NCI-H774 (cell line): Measurements from ENCODE around the gene RHOG.
"Not testable (repeated sequence)": the region's sequence is repeated elsewhere in the genome, so short reads cannot be mapped to it uniquely, and the experiment has no call there.

Source experiments
- DNase-seq: peaks from one replicate; lab custom pipeline; 2025; lab: John Stamatoyannopoulos, UW

The RHOG gene

DNA sequence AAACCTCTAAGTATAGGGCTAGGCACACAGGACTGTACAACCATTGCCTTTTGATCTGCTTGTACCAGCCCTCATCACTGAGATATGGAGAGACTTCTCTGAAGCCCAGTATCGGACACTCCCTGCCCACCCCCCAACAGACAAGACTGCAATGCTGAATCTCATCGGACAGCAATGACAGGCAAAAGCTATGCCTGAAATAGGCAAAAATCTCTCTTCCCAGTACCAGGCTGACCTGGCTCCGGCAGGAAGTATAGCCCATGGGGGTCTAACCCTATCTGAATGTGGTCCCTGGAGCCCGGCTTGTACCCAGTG lies 6.5 kb downstream of the RHOG start:
- no peak for DNase-seq

DNA sequence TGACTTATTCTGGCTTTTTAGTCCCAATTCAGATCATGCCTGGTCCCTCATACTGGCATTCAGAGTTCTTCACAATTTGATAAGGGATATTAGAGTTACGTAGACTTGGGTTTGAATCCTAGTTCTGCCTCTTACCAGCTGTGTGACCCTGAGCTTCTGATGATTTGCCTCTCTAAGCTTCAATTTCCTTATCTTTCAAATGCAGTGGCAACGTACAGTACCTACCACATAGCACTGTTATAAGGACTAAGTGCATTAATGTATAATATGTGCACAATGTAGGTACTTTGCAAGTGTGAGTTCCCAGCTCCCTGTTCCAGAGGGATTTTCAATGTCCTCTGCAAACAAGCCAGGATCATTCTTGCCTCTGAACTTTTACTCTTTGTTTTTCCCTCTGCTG lies 7.3 kb downstream of the RHOG start:
- DNase-seq = no peak

DNA sequence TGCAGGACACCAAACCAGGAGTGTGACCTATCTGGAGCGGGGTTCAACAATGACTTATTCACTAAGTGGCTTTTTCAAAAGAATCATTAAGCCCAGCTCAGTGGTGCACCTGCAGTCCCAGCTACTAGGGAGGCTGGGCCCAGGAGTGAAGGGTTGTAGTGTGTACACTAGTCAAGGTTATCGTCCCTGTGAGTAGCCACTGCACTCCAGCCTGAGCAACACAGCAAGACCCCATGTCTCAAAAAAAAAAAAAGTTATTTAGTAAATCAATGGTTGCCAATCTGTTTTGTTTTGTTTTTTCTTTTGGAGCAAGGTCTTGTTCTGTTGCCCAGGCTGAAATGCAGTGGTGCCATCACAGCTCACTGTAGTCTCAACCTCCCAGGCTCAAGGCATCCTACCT lies 7.9 kb downstream of the RHOG start:
- DNase-seq = no peak

DNA sequence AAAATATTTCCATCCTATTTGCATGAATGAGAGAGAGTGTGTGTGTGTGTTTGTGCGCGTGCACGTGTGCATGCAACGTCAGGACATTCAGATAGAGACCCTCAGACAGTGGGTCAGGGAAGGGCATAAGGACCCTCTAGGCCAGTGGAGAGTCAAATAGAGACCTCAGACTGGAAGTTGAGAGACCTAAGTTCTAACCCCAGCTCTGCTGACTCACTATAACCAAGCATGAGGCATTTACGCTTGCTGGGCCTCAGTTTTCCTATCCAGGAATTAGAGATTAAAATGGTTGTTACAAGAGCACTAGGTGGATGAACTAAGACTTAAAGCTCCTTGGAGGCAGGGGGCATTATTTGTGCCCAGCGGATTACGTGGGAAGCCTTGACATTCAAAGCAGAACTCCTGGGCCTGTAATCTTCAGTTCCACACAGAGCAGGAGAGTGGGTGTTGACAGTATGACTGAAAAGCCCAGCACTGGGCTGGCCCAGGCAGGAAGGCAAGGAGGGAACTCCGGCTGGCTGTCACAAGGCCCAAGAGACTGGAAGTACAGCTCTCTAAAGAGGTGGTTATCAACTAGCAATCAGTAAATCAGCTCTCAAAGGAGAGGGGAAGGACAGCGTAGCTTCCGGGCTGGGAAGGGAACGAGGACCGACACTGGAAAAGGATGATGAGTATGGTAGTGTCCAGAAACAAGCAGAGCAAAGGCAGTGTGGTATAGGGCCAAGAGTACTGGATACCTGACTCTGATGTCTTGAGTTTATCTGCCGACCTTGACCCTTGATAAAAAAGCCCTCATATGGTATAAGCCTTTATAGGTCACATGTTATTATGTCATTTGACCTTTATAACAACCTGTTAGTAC lies 9.2 kb downstream of the RHOG start:
- no peak for DNase-seq

DNA sequence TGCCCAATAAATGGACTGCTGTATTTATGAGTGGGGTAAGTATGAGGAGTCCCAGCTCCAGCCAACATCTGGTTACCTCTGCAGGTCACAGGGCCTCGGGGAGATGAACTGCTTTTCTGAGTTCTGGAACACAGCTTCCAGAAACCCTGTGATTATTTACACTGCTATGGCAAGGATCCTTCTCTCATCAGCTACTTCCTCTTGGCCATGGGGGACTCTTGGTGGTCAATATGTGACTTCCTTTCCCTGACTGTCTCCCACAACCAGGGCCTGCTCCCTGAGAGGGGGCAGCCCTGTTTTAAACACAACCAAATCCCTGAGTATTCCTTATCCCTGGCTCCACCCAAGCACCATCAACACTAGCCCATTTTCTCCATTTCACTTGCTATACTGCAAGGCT lies 10.0 kb downstream of the RHOG start:
- no peak for DNase-seq

DNA sequence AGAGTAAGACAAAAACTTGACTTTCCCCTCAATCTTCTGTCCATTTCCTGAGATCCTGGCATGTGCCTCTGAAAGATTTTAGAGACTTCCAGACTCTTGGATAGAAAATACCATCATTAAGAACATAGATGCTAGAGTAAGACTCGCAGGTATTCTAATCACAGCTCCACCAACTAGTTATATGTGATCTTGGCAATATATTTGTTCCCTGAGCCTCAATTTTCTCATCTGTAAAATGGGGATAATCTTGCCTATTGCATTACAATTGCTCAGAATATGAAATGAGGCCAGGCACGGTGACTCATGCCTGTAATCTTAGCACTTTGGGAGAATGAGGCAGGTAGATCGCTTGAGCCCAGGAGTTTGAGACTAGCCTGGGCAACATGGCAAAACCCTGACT lies 10.7 kb downstream of the RHOG start:
- DNase-seq = no peak

DNA sequence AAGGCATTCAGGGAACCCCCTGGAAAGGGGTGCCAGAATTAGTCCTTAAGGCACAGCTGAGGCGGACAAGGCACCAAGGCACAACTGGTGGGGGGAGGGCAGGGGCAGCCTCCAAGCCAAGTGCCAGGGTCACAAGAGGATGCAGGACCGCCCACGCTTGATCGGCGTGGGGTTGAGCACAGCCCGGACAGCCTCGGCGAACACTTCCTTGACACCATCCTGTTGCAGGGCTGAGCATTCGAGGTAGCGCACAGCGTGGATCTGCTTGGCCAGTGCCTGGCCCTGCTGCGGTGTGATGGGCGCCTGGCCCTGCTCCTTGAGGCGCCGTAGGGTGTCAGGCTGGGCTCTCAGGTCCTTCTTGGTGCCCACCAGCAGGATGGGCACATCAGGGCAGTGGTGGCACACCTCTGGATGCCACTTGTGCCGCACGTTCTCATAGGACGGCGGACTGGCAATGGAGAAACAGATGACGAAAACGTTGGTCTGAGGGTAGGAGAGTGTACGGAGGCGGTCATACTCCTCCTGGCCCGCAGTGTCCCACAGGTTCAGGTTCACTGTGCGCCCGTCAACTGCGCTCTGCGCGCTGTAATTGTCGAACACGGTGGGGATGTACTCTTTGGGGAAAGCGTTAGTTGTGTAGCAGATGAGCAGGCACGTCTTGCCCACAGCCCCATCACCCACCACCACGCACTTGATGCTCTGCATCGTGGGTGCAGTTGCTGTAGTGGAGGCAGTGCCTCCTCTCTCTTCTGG lies 13.1 kb downstream of the RHOG start:
- no peak for DNase-seq

DNA sequence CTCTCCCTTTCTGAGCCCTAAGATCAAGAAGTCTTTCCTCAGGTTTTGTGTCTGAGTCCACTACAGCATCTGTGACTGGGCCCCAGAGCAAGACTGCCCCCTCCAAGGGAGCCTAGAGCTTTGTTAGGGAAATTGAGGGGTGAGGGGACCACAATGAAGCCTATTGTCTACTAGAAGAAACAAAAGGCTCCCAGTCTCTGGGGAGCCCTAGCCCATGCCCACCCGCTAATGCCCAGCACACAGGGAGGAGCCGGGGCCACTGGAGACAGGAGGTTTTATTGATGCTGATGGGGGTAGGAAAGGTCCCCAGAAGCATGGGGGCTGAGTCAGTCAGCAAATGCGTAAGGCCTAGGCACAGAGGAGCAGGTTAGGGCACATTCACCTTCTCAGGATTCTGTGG lies 14.0 kb downstream of the RHOG start:
- DNase-seq = no peak

DNA sequence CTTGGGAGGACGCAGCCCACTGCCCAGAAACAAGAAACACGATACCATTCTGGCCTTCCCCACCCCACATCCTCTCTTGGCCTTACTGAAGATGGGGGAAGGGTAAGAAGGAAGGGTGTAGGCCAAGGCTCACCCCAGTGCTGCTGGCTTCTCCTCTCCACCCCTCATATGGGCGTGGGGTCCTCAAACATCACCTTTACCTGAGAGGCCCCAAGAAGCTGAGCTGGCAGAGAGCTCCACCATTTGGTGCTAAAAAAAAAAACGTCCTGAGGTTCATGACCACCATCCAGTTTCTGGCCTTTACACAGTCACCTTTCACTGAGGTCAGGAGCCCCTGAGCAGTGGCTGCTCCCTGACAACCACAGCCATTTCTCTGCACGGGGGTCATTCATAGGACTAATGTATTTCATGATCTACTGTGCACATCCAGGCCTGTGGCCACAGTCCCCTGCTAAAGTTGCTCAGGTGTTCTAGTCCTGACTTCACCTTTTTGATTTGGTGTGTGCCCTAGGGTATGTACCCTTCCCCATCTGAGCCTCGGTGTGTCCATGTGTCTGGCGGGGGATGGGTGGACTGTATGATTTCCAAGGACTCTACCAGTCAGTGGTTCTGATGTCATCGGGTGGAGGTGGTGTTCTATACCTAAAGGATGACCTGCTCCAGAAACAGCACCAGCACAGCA lies 15.1 kb downstream of the RHOG start:
- no peak for DNase-seq

DNA sequence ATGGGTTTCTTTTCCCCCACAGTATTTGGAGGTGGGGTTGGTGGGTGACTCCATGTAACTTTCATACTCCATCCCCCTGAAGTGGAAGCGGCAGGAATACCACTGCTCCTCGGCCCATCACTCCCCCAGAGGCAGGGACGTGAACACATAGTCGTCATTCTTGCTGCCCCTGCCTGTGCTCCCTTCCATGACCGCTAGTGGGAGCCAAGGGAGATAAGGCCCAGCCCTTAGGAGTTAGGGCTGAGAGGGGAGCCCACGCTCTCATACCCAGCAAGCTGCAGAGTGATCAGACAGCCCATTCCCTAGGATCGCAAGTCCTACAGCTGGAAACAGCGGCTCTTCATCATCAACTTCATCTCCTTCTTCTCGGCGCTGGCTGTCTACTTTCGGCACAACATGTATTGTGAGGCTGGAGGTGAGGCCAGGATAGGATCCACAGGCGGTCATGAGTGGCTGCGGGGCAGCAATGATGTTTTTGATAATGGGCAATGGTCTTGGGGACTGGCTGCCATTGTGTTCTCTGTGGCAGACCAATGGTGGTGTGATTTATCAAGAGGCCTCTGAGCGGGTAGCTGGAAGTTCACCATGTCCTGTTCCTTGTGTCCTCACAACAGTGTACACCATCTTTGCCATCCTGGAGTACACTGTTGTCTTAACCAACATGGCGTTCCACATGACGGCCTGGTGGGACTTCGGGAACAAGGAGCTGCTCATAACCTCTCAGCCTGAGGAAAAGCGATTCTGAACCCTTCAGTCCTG lies 15.9 kb downstream of the RHOG start:
- DNase-seq = no peak

DNA sequence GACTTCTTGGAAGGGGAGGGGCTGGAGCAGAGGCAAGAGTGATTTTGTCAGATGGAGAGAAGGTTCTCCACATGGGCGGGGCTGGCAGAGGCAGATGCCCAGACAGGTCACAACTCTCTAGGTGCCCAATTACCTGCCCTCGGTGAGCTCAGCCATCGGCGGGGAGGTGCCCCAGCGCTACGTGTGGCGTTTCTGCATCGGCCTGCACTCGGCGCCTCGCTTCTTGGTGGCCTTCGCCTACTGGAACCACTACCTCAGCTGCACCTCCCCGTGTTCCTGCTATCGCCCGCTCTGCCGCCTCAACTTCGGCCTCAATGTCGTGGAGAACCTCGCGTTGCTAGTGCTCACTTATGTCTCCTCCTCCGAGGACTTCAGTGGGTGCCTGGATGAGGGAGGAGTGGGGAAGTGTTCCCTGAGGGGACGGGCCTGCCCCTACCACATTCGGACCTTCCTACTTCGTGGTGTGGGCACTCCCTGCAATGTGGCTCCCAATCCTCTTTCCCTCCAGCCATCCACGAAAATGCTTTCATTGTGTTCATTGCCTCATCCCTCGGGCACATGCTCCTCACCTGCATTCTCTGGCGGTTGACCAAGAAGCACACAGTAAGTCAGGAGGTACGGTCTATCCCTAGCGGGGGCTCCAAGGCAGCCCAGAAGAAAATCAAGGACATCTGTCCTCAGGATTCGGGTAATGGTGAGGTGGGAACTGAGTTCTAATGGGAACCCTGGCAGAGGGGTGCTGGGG lies 16.8 kb downstream of the RHOG start:
- DNase-seq = no peak

DNA sequence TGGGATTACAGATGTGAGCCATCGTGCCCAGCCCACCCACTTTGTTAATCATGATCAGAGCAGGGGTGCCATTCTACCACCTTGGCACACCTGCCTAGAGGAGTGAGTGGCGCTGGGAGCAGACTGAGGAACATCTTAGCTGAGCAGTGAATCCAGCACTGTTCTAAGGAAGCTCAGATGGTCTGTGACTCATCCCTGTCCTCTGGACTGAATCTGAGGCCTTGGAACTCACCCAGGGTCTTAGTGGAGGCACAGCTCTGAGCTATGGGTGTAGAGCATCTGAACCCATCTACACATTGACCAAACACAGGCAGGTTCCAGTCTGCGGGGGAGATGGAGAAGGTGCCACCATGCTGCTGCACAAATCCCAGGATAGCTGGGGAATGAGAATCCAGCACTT lies 17.5 kb downstream of the RHOG start:
- no peak for DNase-seq

DNA sequence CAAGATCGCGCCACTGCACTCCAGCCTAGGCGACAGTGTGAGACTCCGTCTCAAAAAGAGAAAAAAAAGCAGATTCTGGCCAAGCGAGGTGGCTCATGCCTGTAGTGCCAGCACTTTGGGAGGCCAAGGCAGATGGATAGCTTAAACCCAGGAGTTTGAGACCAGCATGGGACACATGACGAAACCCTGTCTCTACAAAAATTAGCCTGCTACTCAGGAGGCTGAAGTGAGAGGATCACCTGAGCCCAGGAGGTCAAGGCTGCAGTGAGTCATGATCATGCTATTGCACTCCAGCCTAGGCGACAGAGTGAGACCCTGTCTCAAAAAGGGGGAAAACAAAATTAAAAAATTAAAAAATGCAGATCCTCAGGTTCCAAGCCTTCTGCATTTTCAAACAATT lies 18.4 kb downstream of the RHOG start:
- no peak for DNase-seq

DNA sequence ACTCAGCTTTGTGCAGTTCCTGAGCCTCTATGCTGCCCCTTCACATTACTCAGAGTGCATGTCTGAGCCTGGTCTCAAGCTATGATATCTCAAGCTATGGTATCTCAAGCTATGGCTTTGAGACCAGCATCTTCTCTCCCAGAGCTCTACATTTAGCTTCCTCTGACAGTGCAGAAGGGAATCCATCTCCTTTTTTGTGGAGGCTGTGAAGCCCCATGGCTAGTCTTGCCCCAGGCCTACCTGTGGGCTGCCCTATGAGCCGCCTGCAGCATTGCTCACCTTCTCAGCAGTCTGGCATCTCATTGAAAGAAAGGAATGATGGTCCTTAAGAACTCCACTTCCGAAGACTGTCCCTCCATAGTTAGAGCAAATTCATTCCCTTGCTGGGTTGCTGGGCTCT lies 19.8 kb downstream of the RHOG start:
- no peak for DNase-seq

DNA sequence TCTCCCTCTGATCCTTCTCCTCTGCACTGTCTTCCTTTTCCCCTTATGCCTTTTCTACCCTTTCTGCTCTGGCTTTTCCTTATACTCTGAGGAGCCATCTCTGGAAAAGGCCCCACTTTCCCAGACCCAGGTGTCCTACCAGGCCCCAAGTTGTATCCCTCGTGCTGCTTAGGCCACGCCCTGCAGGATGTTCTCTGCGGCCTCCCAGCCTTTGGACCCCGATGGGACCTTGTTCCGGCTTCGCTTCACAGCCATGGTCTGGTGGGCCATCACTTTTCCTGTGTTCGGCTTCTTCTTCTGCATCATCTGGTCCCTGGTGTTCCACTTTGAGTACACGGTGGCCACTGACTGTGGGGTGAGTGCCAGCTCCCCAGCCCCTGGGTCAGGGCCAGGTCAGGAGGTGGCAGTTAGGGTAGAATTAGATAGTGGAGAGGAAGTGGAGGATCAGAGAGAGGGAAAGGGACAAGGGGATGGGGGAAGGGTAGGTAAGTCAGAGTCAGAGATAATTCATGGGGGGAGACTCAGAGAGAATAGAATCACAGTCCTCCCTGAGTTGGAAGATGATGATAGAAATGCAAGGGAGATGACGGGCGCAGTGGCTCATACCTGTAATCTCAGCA lies 23.5 kb downstream of the RHOG start:
- DNase-seq = no peak

DNA sequence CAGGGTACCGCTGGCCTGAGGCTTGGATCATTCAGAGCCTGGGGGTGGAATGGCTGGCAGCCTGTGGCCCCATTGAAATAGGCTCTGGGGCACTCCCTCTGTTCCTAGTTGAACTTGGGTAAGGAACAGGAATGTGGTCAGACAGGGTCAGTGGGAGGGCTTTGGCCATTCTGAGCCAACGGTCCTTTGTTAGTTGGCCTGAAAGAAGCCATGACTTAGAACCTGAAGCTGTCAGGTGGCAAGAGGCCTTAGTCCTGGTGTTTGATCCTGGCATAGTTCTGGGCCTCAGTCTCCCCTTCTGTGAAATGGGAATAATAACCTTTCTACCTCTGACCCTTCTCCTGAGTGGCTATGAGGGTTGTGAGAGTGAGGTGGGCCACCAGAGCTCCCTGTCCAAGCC lies 24.1 kb downstream of the RHOG start:
- no peak for DNase-seq

DNA sequence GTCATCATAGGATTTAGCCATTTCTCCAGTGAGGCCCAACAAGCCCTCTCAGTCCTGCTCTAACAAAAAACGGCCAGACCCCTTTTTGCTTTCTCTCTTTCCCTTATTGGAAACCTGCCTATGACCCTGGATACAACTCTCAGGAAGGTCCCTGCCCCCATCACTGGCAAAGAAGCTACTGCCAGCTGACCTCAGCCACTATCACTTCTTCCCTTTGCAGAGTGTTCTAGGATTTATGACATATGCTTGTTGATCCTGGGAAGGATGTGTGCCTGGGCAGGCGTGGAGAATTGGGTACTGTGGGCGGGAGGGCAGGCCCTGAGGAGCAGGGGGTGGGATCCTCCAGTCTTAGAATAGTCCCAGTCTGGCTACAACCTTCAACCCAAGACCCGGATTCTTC lies 24.9 kb downstream of the RHOG start:
- DNase-seq = no peak

DNA sequence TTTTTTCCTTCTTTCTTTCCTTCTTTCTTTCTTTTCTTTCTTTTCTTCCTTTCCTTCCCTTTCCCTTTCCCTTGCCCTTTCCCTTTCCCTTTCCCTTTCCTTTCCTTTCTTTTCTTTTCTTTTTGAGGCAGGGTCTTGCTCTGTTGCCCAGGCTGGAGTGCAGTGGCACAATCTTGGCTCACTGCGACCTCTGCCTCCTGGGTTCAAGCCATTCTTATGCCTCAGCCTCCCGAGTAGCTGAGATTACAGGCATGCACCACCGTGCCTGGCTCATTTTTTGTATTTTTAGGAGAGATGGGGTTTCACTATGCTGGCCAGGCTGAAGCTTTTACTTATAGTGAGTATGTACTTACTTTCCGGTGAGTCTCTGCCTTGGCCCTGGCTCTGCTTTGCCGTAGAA lies 25.9 kb downstream of the RHOG start:
- DNase-seq = not testable (repeated sequence)

DNA sequence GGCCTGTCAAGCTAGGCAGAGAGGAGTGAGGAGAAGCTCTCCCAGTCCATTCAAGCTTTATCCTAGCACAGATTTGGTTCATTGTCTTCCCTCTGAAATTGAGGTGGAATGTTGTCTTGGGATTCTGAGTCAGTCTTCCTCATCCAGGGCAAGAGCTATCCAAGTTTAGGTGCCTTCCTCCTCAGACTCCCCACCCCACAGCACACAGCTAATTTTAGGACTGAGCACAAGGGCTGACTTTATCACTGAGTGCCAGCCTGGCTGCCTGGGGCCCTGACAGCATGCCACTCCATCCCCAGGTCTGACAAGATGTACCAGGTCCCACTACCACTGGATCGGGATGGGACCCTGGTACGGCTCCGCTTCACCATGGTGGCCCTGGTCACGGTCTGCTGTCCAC lies 29.8 kb downstream of the RHOG start:
- no peak for DNase-seq

DNA sequence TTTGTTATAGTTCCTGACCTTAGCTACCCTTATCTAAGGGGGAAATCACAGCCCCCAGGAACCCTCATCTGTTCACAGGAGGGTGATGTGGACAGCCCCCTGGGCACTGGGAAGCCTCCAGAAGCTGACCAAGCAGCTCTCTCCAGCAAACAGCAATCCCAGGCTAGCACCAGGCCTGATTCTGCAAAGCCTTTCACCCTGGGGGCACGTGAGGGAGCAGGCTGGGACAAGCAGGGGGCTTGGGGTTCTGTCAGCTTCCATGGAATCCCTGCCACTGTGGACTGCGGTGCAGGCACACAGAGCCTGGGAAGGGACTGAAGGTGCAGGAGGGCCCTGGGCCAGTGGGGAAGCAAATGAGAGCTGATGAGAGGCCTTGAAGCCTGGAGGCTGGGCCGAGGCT lies 30.3 kb downstream of the RHOG start:
- DNase-seq = no peak

DNA sequence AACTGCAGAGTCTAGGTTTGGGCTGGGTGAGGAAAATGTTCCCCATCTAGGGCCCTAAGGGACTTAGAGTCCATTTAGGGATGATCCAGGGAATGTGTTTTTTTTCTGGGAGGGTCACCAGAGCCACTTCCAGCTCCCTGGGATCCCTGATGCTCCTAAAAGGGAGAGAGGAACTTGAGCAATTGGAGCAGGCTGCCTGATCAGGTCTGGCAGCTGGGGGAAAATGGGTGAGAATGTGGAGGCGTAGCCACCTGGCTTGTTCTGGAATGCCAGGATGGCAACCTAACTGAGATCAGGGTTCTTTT lies 31.2 kb downstream of the RHOG start:
- no peak for DNase-seq
